Skin of body (tissue), 2 donors: ENCODE data around the gene BCL11B. TPM values are rescaled to one million over a fixed set of nuclear protein-coding genes. Genes with fewer than 3 reads are reported as not detected.

Experiments used
- DNase-seq: peaks from one replicate; lab custom pipeline; 2025; lab: John Stamatoyannopoulos, UW
- total RNA-seq: library from RNA; depleted of rRNA; stranded (reverse); fragments of >200 nt; gene quantifications from one replicate; pipeline ENCODE4 v1.2.3, GENCODE V29; 2014

BCL11B gene
- total RNA-seq, 1 donor from 2014 or later, result 17.6 TPM

DNA sequence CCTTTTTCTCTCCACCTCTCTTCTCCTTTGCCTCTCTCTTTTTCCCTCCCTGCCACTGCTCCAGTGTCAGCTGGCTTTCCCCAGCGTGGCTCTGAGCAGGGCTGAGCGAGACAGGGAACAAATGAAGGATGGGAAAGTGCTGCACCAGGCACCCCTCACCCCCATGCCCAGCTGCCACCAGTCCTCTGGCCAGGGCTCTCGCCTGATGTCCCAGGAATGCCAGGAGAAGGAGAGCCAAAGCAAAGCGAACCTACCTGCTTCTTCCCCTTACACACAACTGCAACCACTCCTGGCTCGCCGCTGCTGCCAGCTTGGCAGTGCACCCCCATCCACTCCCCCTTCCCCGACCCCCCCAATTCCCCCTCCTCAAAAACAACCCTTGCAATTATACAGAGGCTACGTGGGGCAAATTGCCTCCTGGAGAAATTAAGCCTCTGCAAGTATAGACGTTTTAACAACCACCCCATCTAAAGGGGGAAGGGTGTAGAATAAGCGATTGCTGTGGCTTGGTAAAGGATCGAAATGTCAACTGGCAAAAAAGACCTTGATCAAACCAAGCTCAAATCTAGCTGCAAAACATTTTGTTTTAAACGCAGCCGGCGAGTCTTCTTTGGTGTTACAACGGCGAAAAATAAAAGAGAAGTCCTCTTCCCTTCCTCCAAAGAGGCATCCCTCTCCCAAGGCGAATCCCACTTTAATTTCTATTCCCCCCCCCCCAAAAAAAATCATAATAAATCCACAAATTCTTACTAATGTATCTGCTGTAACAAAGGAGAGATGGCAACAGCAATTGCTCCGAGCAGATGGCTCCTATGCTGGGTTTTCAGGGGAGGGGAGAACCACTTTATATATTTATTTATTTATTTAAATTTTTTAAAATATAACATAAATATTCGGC lies 2.9 kb downstream of the BCL11B start:
- no peak for DNase-seq

DNA sequence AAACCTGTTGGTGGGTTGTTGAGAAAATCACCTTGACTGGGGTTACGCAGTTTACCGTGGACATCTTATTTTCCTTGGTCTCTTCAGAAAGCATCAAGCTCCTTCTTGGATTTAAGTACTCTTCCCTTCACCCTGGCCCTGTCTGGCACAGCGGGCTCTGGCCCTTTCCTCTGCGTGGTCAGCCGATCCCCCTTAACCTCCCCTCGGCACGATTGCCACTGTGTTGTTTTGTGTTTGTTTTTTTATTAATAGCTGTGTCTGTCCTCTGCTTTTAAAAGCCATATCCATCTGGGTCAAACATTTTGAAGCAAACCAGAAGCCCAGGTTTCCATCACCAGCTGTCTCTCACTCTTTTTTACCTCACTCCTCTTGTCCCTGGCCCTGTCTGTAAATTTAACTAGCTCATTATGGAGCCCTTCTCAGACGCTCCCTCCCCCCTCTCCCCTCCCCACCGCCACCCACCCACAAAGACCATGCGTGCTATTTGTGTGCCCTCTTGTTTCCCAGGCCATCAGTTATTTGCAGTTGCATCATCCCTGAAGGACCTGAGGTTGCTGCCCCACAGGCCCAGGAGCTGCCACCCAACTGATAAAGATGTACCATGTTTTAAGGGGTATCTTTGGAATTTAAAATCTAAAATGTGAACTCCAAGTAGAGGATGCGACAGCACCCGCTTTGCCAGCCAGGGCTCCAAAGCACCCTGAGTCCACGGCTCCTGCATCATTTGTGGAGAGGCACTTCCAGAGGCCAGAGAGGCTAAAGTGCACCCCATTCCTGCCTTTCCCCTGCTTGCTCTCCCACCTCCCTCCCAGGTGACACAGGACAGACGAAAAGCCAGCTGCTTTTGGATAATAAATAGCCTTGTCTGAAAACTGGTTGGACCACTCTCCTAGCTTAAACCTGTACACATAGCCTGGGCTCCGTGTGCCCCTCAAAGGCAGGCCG lies 3.9 kb downstream of the BCL11B start:
- no peak for DNase-seq

DNA sequence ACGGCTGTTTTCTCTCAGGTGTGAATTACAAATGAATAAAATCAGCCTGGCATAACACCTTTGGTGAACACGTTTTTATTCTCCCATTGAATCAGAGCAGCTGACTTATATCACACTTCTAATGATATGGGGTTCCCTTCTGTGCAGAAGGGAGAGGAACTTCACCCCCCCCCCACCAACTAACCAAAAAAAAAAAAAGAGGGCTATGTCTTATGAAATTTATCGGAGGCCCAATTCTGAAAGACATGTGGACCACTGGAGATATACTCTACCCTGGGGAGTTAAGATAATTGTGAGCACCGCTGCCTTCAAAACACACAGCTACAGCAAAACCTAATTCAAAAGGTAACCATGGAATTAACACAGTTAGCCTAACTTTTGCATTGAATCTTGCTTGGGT lies 4.6 kb downstream of the BCL11B start:
- no peak for DNase-seq

DNA sequence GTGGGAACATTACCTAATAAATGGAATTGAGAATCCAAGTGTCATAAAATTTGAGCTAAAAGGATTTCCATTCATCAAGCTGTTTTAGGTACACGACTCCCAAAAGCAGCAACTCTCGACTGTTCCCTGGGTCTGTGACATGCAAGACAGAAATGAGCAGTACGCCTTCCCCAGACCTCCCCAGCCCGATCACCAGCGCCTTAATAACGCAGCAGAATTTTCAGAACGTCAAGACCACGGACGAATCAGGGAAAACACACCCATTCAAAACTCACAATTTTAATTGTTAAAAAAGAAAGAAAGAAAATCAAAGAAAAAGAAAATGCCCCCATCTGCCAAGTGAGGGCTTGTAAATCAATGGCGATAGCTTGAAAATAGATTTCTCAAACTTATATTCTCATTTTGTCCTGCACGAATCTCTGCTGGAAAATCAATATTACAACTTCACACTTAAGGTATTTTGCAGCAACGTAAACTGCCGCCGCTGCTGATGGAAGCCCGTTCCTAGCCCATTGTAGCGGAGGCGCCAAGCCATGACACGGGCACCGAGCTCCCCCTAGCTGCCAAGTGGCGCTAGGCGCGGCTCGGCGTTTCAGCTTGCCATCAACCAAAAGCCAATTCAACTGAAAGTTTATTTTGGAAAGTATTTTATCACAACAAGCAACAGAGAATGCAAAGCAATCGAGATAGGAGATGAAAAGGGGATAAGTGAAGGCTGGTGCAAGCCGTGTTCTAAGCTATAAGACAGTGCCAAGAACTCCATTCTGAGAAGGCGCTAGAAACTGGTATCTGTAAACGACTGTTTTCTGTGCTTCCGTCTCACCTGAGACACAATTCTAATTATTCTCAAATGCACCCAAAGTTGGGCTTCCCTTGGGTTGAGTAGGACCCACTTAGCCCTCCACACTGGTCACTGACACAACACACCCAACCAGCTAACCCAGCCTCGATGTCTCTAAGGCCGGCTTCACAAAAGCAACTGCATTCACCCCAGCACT lies 5.5 kb downstream of the BCL11B start:
- peak; percentile 79 for DNase-seq

- no peak for DNase-seq
Measured at GRCh38 chr14:99265571-99265970, 6.4 kb downstream of the BCL11B start.

DNA sequence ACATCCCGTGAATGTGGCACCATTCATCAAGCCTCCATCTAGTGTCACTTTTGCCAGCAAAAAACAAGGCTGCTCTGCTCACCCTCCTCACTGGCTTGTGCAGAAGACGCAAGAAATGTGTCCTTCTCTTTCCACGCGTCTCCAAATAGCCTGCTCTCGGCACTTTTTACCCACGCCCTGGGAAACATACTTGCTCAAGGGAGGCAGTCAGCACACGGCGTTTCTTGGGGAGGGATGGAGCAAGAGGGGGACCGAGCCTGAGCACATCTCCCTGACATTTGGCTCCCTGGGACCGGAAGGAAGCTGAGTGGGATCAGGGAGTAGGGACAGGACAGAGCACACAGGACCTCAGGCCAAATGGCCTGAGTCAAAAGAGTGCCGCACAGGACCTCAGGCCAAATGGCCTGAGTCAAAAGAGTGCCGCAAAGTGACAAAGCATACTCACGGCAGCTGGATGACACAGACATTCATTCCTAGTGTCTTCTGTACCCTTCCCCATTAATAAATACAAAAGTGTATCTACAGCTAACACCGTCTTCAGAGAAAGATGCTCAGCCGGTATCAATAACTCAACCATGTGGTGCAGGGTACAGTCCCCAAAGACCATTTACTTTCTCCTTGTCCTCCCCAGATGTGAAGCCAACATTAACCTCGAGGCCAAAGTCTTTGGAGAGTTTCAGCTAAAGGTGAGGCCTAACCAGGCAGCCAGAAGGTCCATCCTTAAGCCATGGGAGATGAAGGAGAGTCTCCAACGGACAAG lies 7.1 kb downstream of the BCL11B start:
- peak; percentile 21 for DNase-seq

- DNase-seq, result no peak
Measured at GRCh38 chr14:99263564-99264330, 8.2 kb downstream of the BCL11B start.

DNA sequence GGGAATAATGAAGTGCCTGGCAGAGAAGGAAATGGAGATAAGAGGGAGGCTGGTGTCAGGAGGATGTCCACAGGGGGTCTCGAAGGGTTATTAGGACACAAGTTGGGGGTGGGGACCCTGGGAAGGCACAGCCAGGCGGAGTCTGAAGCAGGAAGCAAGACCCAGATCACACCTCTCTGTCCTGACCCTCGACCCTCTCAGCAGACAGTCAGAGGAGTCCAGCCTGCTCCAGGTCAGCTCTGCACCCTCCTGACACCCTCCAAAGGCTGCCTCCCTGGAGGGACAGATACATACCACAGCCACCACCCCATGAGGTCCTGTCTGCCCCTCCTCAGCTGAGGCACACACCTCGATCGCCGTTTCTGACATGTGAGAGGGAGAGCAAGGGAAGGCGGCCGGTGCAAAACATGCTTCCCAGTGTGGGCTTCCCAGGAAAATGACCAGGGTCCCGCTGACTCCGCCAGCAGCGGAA lies 9.0 kb downstream of the BCL11B start:
- no peak for DNase-seq

- DNase-seq, result no peak
Measured at GRCh38 chr14:99261912-99262787, 9.8 kb downstream of the BCL11B start.

GRCh38 chr14:99260587-99261551 lies 11.1 kb downstream of the BCL11B start:
- peak; percentile 31 for DNase-seq

- no peak for DNase-seq
Measured at GRCh38 chr14:99260116-99260515, 11.9 kb downstream of the BCL11B start.

DNA sequence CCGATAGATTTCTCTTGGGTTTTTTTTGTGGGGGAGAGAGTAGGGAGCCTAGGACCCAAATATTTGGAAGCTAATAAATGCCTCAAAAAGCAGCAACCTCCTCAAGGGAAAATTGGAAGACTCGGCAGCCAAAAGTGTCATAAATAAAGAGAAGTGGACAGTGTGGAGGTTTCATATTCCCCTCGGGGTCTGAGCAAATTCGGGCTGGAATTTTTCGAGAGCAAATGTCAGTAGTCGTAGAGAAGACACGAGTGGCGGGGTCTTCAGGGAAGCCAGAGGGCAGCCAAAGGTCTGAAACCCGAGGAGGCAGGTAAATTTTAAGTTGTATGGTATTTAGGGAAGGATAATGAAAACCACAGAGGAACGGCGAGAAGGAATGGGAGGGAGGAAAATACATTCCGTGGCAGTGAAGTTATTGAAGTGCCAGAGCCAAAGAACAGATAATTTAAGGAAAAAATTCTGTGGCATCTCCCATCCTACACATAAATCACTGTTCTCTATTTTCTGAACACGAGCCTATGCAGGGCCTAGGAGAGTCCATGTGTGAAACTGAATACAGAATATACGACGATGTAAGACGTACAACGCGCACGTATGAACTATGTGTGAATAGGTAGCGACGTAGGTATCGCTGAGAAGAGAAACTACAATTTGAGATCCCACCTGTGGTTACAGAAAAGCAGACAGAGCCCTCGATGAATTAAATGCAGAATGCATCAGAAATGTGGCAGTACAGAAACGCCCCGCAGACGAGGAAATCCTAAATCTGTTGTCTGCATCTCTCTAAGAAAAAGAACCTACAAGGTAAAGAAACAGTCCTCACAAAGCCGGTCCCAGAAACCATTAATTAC lies 12.9 kb downstream of the BCL11B start:
- peak; percentile 60 for DNase-seq

DNA sequence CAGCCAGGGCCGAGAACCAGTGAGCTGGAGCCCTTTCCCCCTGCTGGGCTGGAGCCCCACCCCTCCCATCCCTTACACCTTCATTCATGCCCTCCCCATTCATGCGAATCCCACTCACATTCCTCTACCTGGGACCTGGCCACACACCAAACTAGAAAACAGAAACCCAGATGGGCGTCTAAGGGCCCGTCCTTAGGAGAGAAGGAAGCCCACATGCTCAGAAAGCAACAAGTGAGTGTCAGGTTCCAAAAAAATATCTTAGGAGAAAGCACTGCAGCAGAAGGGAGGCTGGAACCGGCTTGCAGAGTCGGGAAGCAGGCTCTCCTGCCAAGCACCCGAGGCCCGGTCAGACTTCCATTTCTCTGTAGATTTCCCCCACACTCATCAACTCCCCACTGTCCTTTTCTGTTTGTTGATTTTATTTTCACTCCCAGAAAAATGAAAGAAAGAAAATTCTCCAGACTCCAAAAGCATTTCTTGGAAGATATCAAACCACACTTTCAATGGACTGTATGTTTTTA lies 13.6 kb downstream of the BCL11B start:
- peak; percentile 44 for DNase-seq

DNA sequence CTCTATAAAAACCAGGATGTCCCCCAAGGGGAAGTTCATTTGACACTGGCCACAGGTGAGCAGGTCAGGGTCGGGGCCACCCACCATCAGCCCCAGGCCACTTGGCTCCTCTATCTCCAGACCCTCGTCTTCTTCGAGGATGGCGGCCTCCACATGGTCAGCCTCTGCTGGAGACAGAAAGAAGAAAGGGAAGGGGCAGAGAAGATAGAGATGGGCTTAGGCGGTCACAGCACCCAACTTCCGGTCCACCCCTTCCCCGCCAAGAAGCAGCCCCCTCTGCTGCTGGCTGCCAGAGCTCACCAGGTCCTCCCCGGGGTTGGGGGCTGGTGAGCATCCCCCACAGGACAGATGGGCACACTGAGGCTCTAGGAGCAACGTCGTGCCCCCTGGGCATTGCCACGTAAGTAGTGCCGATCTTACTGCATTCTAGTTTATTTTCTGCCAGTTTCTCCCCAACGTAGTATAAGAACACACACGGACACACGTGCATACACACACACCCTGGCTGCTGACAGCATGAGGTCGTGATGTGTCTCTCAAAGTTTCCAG lies 14.2 kb downstream of the BCL11B start:
- no peak for DNase-seq

- no peak for DNase-seq
Measured at GRCh38 chr14:99257122-99257672, 14.8 kb downstream of the BCL11B start.
